ENCODE data around the gene ADAD2. TPM values are rescaled to one million over a fixed set of nuclear protein-coding genes. Genes with fewer than 3 reads are reported as not detected.

Gene ADAD2
- total and polyA plus RNA-seq, 9 of the 15 experiments (the other 6 are each of a cell fraction or from before 2014, with no cell fraction given), result 0.07 TPM; not detected in 8

DNA sequence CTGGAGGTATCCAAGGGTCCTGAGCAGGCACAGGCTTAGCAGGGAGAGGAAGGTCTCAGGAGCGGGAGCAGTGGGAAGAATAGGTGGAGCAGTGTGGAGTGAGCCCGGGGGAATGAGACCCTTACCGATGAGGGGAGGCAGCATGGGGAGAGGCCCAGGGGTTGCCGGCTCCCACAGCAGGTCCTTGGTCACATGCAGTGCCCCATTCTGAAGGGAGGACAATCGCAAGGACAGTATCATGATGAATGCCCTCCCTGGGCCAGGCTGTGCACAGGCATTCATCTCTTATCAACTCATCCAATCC lies 7.4 kb upstream of the ADAD2 start:
- in situ Hi-C loops (cut with MboI) (loop anchor here (10.0 kb wide), 1 partner anchor 229 kb away; the partner anchor contains the start of gene OSGIN1), intact Hi-C loops (cut with micrococcal nuclease) (no loop called here)
- CTCF ChIA-PET (ENCODE audit: low intra/inter-chr PET ratio), result no interaction called here

More for the DNA sequence above, 7.4 kb upstream of the ADAD2 start:
- TF ChIP-seq DEAF1 (CRISPR knock-in tag; IDR thresholded peaks at IDR 0.05) (no peak), ELK1 (CRISPR knock-in tag; IDR thresholded peaks at IDR 0.05) (no peak), NFRKB (IDR thresholded peaks at IDR 0.05; ENCODE audit: low read depth) (no peak), XRCC4 (IDR thresholded peaks at IDR 0.05; ENCODE audit: extremely low read depth, insufficient read depth, insufficient read length) (no peak), C11orf30 (IDR thresholded peaks at IDR 0.05; ENCODE audit: low read depth) (no peak)
- DNase-seq (ENCODE audit: extremely low read depth in 1 of 4, low spot score in 3 of 4) (no peak), FAIRE-seq (no peak), ATAC-seq (no peak)
- Histone ChIP-seq H3K27ac (ENCODE audit: extremely low read depth, low read depth, low read length) (no peak overlapping the region), H3K4me3 (no peak overlapping the region), H3K9me1 (ENCODE audit: control insufficient read depth, insufficient read depth, low read length) (peaks cover 13% of the 10 kb centered on the region), H3K9ac (ENCODE audit: insufficient read depth in 1 of 2, low read depth in 2 of 2, low read length in 2 of 2) (no peak overlapping the region), H4K20me1 (replicated peaks; ENCODE audit: control insufficient read depth, insufficient read depth, low read length) (0 out of 2 replicates have a peak, but pooled peaks cover 4% of the 10 kb centered on the region), H3K27me3 (ENCODE audit: control insufficient read depth in 2 of 2, insufficient read depth in 2 of 2, low read length in 2 of 2) (no peaks in the 10 kb centered on the region), H3K79me2 (ENCODE audit: control insufficient read depth, insufficient read depth, low read length) (peaks cover 26% of the 10 kb centered on the region), H3K4me2 (ENCODE audit: insufficient read depth, low read length) (no peak overlapping the region), H3K9me3 (replicated peaks; ENCODE audit: control insufficient read depth, insufficient read depth, low read depth, low read length) (peaks cover 2% of the 10 kb centered on the region; the same call in 1 of the 2 replicates), H2AFZ (ENCODE audit: low read depth, low read length) (no peak overlapping the region), H3K4me1 (replicated peaks in 1 of 2; ENCODE audit: control insufficient read depth in 2 of 2, insufficient read depth in 2 of 2, low read length in 2 of 2) (peaks cover 5 to 44% of the 10 kb centered on the region in 2 experiments; a peak in 4 of 5 replicates), H3K36me3 (ENCODE audit: control insufficient read depth, insufficient read depth, low read length) (peaks cover 69% of the 10 kb centered on the region; the same call in 2 of the 3 replicates)
- no TSS peak for BruUV-seq (replicated peaks)
- POLR2A ChIA-PET, result interaction anchor here (0.6 kb wide), 2 partner anchors 67 to 211 kb away, joined by 3 read pairs; no protein-coding TSS in a partner anchor
- 95% methylated on average over 5 of the region's 5 CpGs for WGBS (ENCODE audit: insufficient coverage, low coverage, missing lambda C conversion rate)

All from K562 (cell line).